ENCODE results near the gene CLN5.
"Not testable (repeated sequence)": the region's sequence is repeated elsewhere in the genome, so short reads cannot be mapped to it uniquely, and the experiment has no call there.

The CLN5 gene

DNA sequence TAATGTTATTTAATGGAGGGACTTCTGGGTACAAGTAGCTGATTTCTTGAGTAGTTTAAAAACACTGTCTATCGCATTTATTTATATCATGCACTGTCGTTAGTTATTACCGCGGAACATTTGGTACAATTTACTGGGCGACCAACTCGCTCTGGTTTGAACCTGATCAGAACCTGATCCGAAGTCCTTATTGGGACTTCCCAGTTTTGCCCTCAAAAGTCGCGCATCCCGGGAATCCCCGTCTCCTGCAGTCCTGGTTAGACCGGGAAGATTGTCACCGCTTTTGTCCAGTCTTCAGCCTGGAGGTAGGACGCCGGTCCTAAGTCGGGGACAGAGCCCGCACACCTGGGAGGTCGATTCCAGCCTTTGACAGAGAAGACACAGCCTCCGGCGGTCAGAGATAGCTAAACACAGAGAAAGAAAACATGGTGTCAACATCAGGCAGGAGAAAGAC lies 694 bp downstream of the CLN5 start:
- H3K9me3 Mint-ChIP-seq = no peaks in the 10 kb centered on the region
- peak overlapping the region; percentile 98 for H3K27ac Mint-ChIP-seq
- peak overlapping the region; percentile 97 for H3K4me3 Mint-ChIP-seq
- peaks cover 21% of the 10 kb centered on the region for H3K36me3 Mint-ChIP-seq
- DNase-seq = peak; percentile 37
- H3K27me3 Mint-ChIP-seq = no peaks in the 10 kb centered on the region
- CTCF ChIA-PET = interaction anchor here (0.8 to 1.7 kb wide), 6 partner anchors 9 to 486 kb away, joined by 3 to 9 read pairs (median 4); no protein-coding TSS in a partner anchor
- H3K4me1 Mint-ChIP-seq = peaks cover 32% of the 10 kb centered on the region

DNA sequence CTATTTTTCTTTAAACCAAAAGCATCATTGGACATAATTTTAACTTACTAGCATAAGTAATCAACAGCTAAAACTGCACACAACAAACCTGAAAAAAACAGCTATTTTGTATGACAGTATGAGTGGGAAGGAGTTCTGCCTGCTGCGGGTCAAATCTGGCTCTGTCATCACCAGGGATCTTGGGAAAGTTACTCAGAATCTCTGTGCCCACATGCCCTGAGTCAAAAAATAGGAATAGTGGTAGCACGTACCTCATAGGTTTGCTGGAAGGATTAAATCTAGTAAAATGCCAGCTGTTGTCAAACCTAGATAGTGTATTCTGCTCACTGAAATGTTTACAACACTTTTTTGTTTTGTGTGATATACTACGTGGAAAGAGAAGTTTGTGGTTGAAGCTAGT lies 1.1 kb downstream of the CLN5 start:
- H3K9me3 Mint-ChIP-seq = no peaks in the 10 kb centered on the region
- H3K4me1 Mint-ChIP-seq = peaks cover 32% of the 10 kb centered on the region
- CTCF ChIA-PET = interaction anchor here (0.8 to 1.7 kb wide), 5 partner anchors 9 to 486 kb away, joined by 3 to 9 read pairs (median 4); no protein-coding TSS in a partner anchor
- peaks cover 23% of the 10 kb centered on the region for H3K36me3 Mint-ChIP-seq
- H3K27me3 Mint-ChIP-seq = no peaks in the 10 kb centered on the region
- DNase-seq = no peak
- peak overlapping the region; percentile 97 for H3K4me3 Mint-ChIP-seq
- H3K27ac Mint-ChIP-seq = peak overlapping the region; percentile 98

- no peak for DNase-seq
- Mint-ChIP-seq H3K9me3 (no peaks in the 10 kb centered on the region), H3K27me3 (no peaks in the 10 kb centered on the region), H3K36me3 (peaks cover 28% of the 10 kb centered on the region), H3K27ac (no peak overlapping the region), H3K4me3 (peak overlapping the region; percentile 97), H3K4me1 (peaks cover 32% of the 10 kb centered on the region)
- CTCF ChIA-PET = interaction anchor here (0.8 to 2.4 kb wide), 6 partner anchors 8 to 485 kb away, joined by 3 to 9 read pairs (median 4); no protein-coding TSS in a partner anchor
These were observed 1.6 kb downstream of the CLN5 start for GRCh38 chr13:76993473-76993872.

- H3K36me3 Mint-ChIP-seq = peaks cover 36% of the 10 kb centered on the region
- H3K27me3 Mint-ChIP-seq = no peaks in the 10 kb centered on the region
- H3K27ac Mint-ChIP-seq = no peak overlapping the region
- H3K4me3 Mint-ChIP-seq = peak overlapping the region; percentile 2
- no peaks in the 10 kb centered on the region for H3K9me3 Mint-ChIP-seq
- DNase-seq = no peak
- CTCF ChIA-PET = interaction anchor here (1.1 to 2.4 kb wide), 2 partner anchors 14 to 20 kb away, joined by 3 to 8 read pairs; no protein-coding TSS in a partner anchor
- peaks cover 32% of the 10 kb centered on the region for H3K4me1 Mint-ChIP-seq
These were observed 2.4 kb downstream of the CLN5 start for GRCh38 chr13:76994281-76994680.

DNA sequence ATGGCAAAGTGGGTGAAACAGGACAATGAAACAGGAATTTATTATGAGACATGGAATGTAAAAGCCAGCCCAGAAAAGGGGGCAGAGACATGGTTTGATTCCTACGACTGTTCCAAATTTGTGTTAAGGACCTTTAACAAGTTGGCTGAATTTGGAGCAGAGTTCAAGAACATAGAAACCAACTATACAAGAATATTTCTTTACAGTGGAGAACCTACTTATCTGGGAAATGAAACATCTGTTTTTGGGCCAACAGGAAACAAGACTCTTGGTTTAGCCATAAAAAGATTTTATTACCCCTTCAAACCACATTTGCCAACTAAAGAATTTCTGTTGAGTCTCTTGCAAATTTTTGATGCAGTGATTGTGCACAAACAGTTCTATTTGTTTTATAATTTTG lies 8.6 kb downstream of the CLN5 start:
- Mint-ChIP-seq H3K27ac (no peak overlapping the region), H3K4me1 (peaks cover 10% of the 10 kb centered on the region), H3K36me3 (peaks cover 50% of the 10 kb centered on the region)

GRCh38 chr13:77001540-77001939 lies 9.7 kb downstream of the CLN5 start:
- Mint-ChIP-seq H3K4me3 (no peak overlapping the region), H3K27ac (peak overlapping the region; percentile 3), H3K9me3 (no peaks in the 10 kb centered on the region), H3K36me3 (peaks cover 43% of the 10 kb centered on the region), H3K27me3 (no peaks in the 10 kb centered on the region), H3K4me1 (peaks cover 10% of the 10 kb centered on the region)
- CTCF ChIA-PET = interaction anchor here (0.8 to 1.9 kb wide), 7 partner anchors 9 to 477 kb away, joined by 3 to 9 read pairs (median 4); no protein-coding TSS in a partner anchor
- no peak for DNase-seq

More for the DNA sequence above, 8.6 kb downstream of the CLN5 start:
- Mint-ChIP-seq H3K4me3 (no peak overlapping the region), H3K27me3 (no peaks in the 10 kb centered on the region), H3K9me3 (no peaks in the 10 kb centered on the region)
- CTCF ChIA-PET = interaction anchor here (0.6 to 1.2 kb wide), 2 partner anchors 11 to 175 kb away, joined by 3 read pairs; no protein-coding TSS in a partner anchor
- no peak for DNase-seq

DNA sequence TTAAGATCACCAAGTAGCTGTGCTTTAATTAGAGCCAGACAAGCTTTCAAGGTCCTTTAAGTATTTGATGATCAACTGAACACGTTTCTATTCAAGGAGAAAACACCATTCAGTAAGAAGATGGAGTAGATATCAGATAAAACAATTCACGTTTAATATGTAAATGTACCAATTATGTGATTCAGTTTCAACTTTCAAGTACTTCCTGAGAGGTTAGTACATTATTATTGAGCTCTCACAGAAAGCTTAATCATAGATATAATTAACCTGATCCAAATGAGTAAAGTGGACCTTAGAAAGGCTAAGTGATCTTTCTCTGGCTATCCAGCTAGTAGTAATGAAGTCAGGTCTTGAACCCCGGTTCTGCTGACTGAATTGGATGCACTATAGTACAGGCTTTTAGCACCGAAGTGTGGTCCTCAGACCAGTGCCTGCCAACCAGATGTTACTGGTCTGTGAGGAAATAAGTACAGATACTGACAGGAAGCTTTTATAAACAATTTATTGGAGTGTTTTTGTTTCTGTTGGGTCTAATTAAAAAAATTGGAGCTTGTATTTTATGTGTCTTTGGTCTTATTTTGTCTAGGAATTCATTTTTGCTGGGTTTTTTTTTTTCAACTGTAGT lies 10.2 kb downstream of the CLN5 start:
- Mint-ChIP-seq H3K4me1 (peaks cover 10% of the 10 kb centered on the region), H3K27ac (peak overlapping the region; percentile 3), H3K4me3 (no peak overlapping the region), H3K36me3 (peaks cover 42% of the 10 kb centered on the region), H3K9me3 (no peaks in the 10 kb centered on the region), H3K27me3 (no peaks in the 10 kb centered on the region)
- CTCF ChIA-PET = interaction anchor here (0.8 to 1.9 kb wide), 7 partner anchors 9 to 476 kb away, joined by 3 to 9 read pairs (median 4); no protein-coding TSS in a partner anchor
- DNase-seq = no peak

DNA sequence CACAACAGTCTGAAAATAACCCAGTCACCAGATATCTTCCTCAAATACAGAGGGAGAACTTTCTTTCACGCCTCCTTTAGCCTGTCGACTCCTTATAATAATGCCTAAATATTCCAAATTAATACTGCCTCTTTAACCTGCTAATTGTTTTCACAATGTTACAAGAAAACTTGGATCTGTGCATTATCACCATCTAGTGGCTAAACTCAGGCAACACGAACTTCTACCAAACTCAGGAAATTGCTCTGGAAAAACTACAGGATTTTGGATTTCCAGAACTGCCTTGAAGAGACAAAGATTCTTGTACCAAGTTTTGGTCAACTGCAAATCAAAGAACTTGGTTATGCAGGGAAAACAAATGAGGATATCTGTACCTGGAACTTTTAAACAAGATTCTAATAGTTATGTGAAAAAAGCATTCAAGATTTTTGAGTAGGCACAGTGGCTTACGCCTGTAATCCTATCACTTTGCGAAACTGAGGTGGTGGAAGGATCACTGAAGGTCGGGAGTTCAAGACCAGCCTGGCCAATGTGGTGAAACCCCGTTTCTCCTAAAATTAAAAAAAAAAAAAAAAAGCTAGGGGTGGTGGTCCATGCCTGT lies 10.8 kb downstream of the CLN5 start:
- Mint-ChIP-seq H3K27me3 (no peaks in the 10 kb centered on the region), H3K4me1 (peaks cover 10% of the 10 kb centered on the region)

GRCh38 chr13:77008337-77008736 lies 16.5 kb downstream of the CLN5 start:
- Mint-ChIP-seq H3K4me1 (peaks cover 12% of the 10 kb centered on the region), H3K36me3 (peaks cover 56% of the 10 kb centered on the region)
- H3K27me3 Mint-ChIP-seq, DNase-seq, H3K27ac Mint-ChIP-seq, H3K9me3 Mint-ChIP-seq, H3K4me3 Mint-ChIP-seq: not testable (repeated sequence)
- CTCF ChIA-PET = interaction anchor here (0.7 kb wide), 1 partner anchor 12 kb away, joined by 3 read pairs; no protein-coding TSS in a partner anchor

More for the DNA sequence above, 10.8 kb downstream of the CLN5 start:
- peaks cover 45% of the 10 kb centered on the region for H3K36me3 Mint-ChIP-seq
- DNase-seq = no peak
- H3K9me3 Mint-ChIP-seq = no peaks in the 10 kb centered on the region
- no peak overlapping the region for H3K27ac Mint-ChIP-seq
- CTCF ChIA-PET = interaction anchor here (0.6 to 1.9 kb wide), 4 partner anchors 14 to 1126 kb away, joined by 3 to 6 read pairs (median 4); no protein-coding TSS in a partner anchor
- no peak overlapping the region for H3K4me3 Mint-ChIP-seq

GRCh38 chr13:77009011-77009410 lies 17.1 kb downstream of the CLN5 start:
- Mint-ChIP-seq H3K4me1 (peaks cover 12% of the 10 kb centered on the region), H3K27ac (peak overlapping the region; percentile 33), H3K36me3 (peaks cover 59% of the 10 kb centered on the region), H3K4me3 (no peak overlapping the region), H3K27me3 (no peaks in the 10 kb centered on the region), H3K9me3 (no peaks in the 10 kb centered on the region)
- no peak for DNase-seq
- CTCF ChIA-PET = interaction anchor here (0.7 to 1.0 kb wide), 2 partner anchors 11 to 17 kb away, joined by 3 read pairs; no protein-coding TSS in a partner anchor

DNA sequence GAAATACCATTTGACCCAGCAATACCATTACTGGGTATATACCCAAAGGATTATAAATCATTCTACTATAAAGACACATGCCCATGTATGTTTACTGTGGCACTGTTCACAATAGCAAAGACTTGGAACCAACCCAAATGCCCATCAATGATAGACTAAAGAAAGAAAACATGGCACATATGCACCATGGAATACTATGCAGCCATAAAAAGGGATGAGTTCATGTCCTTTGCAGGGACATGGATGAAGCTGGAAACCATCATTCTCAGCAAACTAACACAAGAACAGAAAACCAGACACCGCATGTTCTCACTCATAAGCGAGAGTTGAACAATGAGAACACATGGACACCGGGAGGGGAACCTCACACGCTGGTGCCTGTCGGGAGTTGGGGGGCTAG lies 17.8 kb downstream of the CLN5 start:
- not testable (repeated sequence) for H3K27ac Mint-ChIP-seq, H3K9me3 Mint-ChIP-seq, DNase-seq, H3K4me3 Mint-ChIP-seq, H3K27me3 Mint-ChIP-seq
- Mint-ChIP-seq H3K4me1 (peaks cover 12% of the 10 kb centered on the region), H3K36me3 (peaks cover 61% of the 10 kb centered on the region)
- CTCF ChIA-PET = interaction anchor here (1.0 kb wide), 1 partner anchor 17 kb away, joined by 3 read pairs; no protein-coding TSS in a partner anchor

- CTCF ChIA-PET = interaction anchor here (1.0 to 1.2 kb wide), 2 partner anchors 12 to 34 kb away, joined by 3 read pairs; no protein-coding TSS in a partner anchor
- H3K27me3 Mint-ChIP-seq = no peaks in the 10 kb centered on the region
- H3K4me3 Mint-ChIP-seq = no peak overlapping the region
- H3K36me3 Mint-ChIP-seq = peaks cover 70% of the 10 kb centered on the region
- H3K9me3 Mint-ChIP-seq = no peaks in the 10 kb centered on the region
- no peak overlapping the region for H3K27ac Mint-ChIP-seq
- H3K4me1 Mint-ChIP-seq = peaks cover 11% of the 10 kb centered on the region
- no peak for DNase-seq
These were observed 22.1 kb downstream of the CLN5 start for GRCh38 chr13:77013853-77014542.

DNA sequence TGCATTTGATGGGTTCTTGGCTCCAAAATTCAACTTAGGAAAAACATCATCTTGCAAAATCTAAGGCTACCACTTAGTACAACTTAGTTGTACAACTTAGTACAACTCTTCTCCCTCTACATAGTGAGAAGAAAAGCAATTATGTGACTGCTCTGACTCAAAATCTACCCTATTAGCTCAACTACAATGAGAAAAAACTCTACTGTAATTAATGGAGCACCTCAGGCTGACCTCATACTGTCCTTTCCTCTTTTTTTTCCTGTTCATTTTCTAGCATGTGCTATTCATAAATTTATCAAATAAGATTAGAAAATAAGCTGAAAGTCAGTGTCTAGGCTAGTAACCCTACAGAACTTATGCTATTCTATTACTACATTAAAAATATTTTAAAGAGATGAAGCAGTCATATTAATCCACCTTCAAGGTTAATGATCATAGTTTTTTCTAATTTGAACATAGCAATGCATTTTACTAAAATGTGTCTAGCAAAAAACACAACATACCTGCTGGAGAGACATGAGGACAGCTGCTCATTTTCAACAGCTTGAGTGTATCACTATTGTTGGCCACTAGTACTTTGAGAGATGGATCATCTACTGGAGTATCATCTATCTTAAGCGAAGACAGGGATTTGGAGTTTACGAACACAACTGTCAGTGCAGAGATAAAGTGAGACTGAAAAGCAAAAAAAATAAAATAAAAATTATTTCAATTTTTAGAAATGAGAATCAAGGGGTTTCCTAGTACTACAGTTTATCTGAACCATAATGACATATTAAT lies 23.2 kb downstream of the CLN5 start:
- peaks cover 6% of the 10 kb centered on the region for H3K4me1 Mint-ChIP-seq

More for the DNA sequence above, 23.2 kb downstream of the CLN5 start:
- Mint-ChIP-seq H3K4me3 (no peak overlapping the region), H3K36me3 (peaks cover 62% of the 10 kb centered on the region), H3K27me3 (no peaks in the 10 kb centered on the region), H3K27ac (no peak overlapping the region), H3K9me3 (no peaks in the 10 kb centered on the region)
- no peak for DNase-seq
- CTCF ChIA-PET = interaction anchor here (2.3 kb wide), 1 partner anchor 10 kb away, joined by 9 read pairs; no protein-coding TSS in a partner anchor
